Activated T-cell treated with anti-CD3 and anti-CD28 coated beads, Interleukin-2, amount 50 U/mL, for 48 hours (primary cell): ENCODE data around the gene PDIA2.
"Not testable (repeated sequence)": the region's sequence is repeated elsewhere in the genome, so short reads cannot be mapped to it uniquely, and the experiment has no call there.

ENCODE experiments used
- DNase-seq, 2 experiments: peaks; one replicate each; pipeline ENCODE4 v3.0.0-alpha.2; 2020

PDIA2 gene

DNA sequence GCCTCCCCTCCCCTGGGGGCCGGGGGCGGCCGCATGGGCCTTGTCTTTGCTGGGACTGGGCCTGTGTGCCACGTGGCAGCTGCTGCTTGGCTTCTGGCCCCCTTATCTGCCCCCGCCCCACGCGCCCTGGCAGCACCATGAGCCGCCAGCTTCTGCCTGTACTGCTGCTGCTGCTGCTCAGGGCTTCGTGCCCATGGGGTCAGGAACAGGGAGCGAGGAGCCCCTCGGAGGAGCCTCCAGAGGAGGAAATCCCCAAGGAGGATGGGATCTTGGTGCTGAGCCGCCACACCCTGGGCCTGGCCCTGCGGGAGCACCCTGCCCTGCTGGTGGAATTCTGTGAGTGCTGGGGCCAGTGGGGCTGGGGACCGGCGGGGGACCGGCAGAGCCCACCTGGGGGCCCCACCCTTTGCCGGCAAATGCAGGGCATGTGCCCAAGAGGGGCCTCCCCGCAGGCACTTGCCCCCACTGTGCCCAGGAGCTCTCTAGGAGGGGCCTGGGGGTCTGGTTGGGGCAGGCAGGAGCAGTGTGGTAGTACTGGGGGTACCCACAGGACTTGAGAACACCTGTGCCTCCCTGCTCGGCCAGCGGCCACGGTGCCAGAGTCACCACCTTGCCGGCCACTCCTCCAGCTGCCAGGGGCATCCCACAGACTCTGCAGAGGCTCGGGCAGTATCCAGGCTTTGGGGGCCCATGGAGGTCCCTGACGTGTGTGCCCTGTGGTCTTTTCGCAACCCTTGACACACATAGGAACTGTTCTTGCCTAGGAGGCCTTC is at the start of gene PDIA2:
TSS of gene PDIA2 (plus strand) at position 132 of the 773 bp plus-strand sequence. CDS start at position 138, 6 bp downstream.
- DNase-seq: no peak

DNA sequence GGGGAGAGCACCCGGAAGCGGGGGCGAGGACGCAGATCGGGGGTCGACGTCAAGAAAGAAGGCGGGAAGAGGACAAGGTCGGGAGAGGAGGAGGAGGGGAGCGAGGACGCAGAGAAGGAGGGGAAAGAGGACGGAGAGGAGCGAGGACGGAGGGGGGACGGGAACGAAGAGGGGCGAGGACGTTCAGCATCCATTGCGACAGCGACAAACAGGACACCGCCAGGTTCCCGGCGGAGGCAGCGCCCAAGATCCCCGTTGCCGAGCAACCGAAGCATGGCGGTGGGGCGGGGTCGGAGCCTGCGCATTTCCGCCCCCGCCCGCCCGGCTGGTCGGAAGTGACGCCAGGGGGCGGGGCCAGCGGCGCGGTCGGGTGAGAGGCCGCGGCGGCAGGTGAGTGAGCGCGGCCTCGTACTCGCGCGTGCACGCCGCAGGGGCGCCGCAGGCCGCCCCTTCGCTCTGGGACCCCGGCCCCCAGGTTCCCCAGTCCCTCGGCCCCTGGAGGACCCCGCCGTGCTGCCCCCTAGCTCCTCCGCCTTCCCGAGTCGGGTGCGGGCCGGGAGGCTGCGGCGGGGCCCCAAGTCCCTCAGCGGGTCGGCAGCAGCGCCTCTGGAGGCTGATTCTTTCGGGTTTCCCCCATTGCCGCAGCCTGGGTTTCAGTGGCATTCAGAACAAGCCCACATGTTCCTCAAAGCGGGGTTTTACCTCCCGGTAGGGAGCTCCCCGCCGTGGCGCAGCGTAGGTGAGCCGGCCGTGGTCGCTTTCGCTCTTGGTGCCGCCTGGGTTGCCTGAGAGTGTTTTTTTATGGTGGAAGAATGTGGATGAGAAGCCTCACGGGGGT is 48.3 kb upstream of the PDIA2 start, which contains the start of gene FAM234A:
TSS of gene FAM234A (plus strand) at position 354 of the 838 bp plus-strand sequence. CDS start 19,593 bp downstream, outside the sequence.
- peak; percentile 95 to 96 for DNase-seq

GRCh38 chr16:239948-240277 is 43.1 kb upstream of the PDIA2 start:
- no peak for DNase-seq

- DNase-seq: no peak
Measured at GRCh38 chr16:240559-240958, 42.4 kb upstream of the PDIA2 start.

DNA sequence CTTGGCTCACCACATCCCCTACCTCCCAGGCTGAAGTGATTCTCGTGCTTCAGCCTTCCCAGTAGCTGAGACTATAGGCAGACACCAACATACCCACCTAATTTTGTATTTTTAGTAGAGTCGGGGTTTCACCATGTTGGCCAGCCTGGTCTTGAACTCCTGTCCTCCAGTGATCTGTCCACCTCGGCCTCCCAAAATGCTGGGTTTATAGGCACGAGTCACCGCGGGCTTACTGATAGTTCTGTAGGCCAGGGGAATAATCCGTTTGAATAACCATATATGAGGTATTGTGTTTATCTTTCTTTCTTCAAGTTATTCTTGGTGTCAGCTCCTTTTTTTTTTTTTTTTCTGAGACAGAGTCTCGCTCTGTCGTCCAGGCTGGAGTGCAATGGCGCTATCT is 40.7 kb upstream of the PDIA2 start:
- DNase-seq: no peak

DNA sequence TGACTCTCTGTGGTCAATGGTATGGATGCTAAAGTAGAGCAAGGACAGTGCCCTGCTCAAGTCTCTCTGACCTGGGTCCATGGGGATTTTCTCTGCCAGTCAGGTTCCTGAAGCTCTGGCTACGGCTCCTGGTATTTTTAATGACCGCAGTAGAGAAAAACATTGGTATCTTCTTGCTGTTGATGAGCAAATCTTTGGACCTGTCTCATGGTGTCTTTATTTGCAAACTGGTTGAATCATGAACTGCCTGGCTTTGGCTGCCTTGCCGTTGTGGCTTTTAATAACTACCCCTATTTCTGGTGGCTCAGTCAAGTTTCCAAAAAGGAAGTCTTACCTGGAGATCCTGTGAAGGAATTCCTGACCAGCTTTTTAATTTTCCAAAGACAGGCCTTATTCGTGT is 39.6 kb upstream of the PDIA2 start:
- DNase-seq: no peak

- DNase-seq: no peak
Measured at GRCh38 chr16:245105-245504, 37.9 kb upstream of the PDIA2 start.

- DNase-seq: no peak
Measured at GRCh38 chr16:247027-247426, 35.9 kb upstream of the PDIA2 start.

DNA sequence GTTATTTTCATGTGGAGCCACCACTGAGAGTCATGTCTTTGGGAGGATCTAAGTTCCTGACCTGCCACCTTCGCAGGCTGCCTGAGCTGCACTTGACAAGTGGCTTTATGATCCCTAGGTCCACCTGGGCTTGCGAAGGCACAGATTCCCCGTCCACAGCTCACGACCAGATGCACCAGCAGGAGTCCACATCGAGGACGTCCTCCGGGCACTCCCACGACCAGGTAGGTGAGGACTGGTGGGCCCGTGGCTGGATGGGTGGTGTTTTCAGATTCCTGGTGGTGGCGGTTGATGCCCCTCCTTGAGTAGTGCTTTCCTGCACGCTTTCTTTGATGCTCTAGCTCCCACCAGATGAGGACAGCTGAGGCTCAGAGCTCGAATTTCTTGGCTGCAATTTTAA is 33.5 kb upstream of the PDIA2 start:
- DNase-seq: no peak

DNA sequence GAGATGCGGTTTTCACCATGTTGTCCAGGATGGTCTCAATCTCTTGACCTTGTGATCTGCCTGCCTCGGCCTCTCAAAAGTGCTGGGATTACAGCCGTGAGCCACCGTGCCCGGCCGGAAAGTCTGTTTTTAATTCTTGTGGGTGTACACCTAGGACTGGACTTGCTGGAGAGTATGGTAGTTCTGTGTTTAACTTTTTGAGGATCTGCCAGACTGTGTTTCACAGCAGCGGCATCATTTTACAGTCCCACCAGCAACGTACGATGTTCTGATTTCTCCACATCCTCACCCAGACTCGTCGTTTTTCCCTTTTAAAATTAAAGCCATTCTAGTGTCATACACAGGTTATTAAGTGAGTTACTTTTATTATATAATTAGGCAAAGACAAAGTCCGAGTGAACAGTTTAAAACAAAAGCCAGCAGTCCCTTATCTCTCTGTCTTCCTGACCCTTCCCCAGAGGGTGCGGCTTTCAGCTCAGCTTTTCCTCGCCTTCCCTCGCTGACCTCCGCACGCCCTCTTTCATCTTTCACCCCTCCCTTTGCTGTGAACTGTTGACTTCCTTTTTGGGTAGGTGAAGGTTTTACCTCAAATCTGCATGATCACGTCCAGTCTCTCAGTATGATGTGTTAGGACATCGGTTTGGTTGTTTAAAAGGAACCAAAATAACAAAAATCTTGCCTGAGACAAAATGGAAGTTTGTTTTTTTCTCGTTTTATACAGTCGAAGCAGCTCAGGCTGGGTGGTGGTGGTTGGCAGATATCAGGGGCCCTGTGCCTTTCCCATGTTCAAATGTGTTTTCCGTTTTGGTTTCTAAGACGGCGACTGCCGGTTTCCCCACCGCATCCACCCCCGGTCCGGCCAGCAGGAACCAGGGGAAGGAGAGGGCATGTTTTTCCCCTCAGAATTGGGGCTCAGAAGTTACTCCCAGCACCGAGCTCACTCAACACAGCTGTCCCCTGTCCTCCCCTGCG is 30.3 kb upstream of the PDIA2 start:
- DNase-seq: peak; percentile 49

GRCh38 chr16:253833-254232 is 29.1 kb upstream of the PDIA2 start:
- no peak for DNase-seq

GRCh38 chr16:254461-254860 is 28.5 kb upstream of the PDIA2 start:
- DNase-seq: no peak

DNA sequence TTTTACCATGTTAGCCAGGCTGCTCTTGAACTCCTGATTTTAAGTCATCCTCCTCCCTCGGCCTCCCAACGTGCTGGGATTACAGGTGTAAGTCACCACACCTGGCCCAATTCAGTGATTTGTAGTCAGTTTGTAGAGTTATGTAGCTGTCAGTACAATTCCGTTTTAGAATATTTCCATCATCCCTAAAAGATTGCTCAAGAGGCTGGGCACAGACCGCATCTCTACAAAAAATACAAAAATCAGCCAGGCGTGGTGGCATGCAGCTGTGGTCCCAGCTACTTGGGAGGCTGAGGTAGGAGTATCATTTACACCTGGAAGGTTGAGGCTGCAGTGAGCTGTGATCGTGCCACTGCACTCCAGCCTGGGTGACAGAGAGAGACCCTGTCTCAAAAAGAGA is 27.8 kb upstream of the PDIA2 start:
- DNase-seq: no peak

GRCh38 chr16:258091-258490 is 24.9 kb upstream of the PDIA2 start:
- not testable (repeated sequence) for DNase-seq

DNA sequence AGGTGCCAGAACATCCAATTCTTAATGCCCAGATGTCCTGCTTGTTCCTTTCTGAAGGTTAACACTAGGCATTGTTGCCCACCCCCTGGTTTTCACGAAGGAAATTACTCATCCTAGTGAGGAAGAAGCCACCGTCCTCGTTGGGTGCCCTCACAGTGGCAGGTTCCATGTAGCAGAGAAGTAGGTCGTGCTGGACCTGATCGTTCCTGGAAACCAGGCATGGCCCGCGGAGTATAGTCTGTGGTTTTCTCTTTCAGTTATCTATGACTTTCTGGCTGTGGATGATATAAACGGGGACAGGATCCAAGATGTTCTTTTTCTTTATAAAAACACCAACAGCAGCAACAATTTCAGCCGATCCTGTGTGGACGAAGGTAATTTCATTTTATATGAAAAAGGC is 23.7 kb upstream of the PDIA2 start:
- no peak for DNase-seq

- no peak for DNase-seq
Measured at GRCh38 chr16:259814-260253, 23.1 kb upstream of the PDIA2 start.

- DNase-seq: no peak
Measured at GRCh38 chr16:260326-260725, 22.6 kb upstream of the PDIA2 start.

DNA sequence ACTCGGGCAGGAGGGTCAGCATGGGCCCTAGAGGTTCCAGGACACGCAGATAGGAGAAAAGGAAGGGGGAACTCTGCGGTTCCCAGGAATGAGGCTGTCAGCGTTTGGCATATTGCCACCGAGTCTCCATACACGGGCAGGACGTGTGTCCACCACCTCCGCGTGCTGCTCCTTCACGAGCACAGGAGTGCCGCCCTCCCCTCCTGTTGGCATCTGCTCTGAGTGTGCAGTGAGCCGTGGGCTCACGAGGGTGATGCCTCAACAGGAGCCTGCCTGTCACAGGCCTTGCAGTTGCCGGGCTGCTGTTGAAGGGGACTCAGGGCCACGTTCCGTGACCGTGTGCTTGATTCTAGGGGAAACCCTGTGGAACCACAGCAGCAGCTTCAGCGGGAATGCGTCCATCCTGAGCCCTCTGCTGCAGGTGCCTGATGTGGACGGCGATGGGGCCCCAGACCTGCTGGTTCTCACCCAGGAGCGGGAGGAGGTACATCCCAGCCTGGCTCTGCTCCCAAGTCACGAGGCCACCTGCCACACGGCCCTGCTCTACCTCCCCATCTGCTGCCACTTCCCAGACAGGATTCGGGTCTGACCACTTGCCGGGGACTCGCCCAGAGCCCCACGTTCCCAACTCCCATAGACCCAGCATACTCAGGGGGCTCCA is 21.8 kb upstream of the PDIA2 start:
- DNase-seq: no peak

DNA sequence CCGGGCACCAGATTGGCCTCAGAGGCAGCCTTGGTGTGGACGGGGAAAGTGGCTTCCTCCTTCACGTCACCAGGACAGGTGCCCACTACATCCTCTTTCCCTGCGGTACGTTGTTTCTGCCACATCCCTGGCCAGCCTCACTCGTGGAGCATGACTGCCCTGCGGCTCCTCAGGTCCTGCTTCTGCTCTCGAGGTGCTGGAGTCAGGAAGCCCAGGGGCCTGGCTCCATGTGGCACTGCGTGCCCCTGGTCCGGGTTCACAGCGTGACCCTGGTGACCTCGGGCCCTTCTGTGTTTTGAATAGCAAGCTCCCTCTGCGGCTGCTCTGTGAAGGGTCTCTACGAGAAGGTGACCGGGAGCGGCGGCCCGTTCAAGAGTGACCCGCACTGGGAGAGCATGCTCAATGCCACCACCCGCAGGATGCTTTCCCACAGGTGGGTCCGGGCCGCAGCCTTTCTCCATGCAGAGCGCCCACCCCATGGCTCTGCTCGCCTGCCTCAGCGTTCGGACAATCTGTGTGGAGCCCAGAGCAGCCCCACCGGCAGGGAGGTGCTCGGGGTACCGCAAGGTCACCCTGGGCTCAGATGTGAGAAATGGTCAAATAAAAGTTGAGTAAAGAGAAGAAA is 20.7 kb upstream of the PDIA2 start:
- DNase-seq: no peak

DNA sequence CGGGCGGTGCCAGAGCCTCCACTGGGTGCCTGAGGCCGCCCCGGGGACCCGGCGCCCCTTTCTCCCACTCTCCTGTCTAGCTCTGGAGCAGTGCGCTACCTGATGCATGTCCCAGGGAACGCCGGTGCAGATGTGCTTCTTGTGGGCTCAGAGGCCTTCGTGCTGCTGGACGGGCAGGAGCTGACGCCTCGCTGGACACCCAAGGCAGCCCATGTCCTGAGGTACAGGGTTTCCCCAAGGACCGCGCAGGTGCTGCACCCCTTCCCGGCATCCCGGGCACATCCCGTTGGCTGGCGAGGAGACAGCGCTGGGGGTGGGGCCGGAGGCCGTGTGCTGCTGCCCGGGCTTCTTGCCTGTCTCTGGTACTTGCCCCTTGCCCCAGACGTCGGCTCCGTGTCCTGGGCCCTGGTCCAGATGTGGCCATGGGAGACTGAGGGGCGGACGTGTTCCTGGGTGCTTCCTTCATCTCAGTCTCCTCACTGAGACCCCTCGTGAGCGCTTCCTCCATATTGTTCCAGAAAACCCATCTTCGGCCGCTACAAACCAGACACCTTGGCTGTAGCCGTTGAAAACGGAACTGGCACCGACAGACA is 19.7 kb upstream of the PDIA2 start:
- DNase-seq: no peak

GRCh38 chr16:263944-264343 is 19.0 kb upstream of the PDIA2 start:
- no peak for DNase-seq
